Measurements from ENCODE around the gene DHCR24. TPM values are rescaled to one million over a fixed set of nuclear protein-coding genes. Genes with fewer than 3 reads are reported as not detected.

Gene DHCR24
- total and polyA plus RNA-seq, 7 donors = 4.4 to 194 (median 12.6) TPM

DNA sequence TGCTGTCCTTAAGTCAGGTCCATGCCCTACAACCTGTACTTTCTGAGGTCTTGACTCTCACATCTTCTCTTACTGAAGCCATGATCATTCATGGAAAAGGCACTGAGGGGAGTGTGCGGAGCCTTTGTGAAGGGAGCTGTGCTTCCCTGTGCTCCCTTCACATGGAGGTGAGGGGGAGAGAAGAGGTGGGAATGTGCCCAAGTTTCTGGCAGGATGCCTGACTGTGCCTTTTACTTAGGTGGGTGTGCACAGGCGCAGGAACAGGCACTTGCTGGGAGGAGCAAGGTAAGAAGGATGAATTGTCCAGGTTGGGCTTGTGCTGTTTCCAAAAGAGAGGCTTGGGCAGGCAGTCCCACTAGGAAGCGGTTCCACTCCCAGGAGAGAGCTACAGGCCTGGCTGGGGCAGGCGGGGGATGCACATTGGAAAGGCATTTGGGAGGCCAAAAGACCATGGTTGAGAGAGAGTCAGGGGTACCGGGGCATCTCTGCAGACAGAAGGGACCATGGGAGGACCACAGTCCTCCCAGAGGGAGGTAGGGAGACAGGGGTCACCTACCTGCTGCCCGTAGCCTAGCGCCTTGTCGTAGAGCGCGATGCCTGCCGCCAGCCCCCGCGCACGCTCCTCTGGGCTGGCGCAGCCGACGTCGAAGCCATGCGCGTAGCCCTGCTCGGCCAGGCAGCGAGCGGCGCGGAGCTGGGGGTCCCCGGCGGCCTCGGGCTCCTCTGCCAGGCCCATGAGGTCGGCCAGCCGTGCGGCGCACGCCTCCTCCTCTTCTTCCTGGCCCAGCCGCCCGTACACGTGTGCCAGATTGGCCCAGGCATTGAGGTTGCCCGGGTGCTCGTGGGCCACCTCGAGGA lies 86.7 kb downstream of the DHCR24 start:
- H3K4me1 ChIP-seq = peaks cover 0 to 31% (median 19%) of the 10 kb centered on the region in 4 donors
- TF ChIP-seq POLR2AphosphoS5 (IDR thresholded peaks at IDR 0.05) (no peak), POLR2A (IDR thresholded peaks at IDR 0.05) (no peak), EP300 (IDR thresholded peaks at IDR 0.05) (no peak)
- TF ChIP-seq, protein P1, sequence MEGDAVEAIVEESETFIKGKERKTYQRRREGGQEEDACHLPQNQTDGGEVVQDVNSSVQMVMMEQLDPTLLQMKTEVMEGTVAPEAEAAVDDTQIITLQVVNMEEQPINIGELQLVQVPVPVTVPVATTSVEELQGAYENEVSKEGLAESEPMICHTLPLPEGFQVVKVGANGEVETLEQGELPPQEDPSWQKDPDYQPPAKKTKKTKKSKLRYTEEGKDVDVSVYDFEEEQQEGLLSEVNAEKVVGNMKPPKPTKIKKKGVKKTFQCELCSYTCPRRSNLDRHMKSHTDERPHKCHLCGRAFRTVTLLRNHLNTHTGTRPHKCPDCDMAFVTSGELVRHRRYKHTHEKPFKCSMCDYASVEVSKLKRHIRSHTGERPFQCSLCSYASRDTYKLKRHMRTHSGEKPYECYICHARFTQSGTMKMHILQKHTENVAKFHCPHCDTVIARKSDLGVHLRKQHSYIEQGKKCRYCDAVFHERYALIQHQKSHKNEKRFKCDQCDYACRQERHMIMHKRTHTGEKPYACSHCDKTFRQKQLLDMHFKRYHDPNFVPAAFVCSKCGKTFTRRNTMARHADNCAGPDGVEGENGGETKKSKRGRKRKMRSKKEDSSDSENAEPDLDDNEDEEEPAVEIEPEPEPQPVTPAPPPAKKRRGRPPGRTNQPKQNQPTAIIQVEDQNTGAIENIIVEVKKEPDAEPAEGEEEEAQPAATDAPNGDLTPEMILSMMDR (IDR thresholded peaks at IDR 0.05) = no peak
- H3K4me3 ChIP-seq = peak overlapping the region; percentile 29 to 55 (median 50)
- no peaks in the 10 kb centered on the region for H3K9me3 ChIP-seq
- WGBS, 2 donors = 37 to 39% methylated on average over 39 of the region's 39 CpGs
- no peaks in the 10 kb centered on the region for H3K36me3 ChIP-seq
- H3K27ac ChIP-seq = peak overlapping the region in 3 of 4 donors; percentile 37 to 68 (median 54)
- peak; percentile 61 for DNase-seq
- H3K27me3 ChIP-seq = peaks cover 0 to 23% (median 0%) of the 10 kb centered on the region in 3 donors
- intact Hi-C loops (cut with DNase I) = loop anchor here (5.0 kb wide), 2 partner anchors 33 to 83 kb away; partner anchors contain the start of gene TTC4

Other genes starting within 250 kb of the DHCR24 start
- gene MROH7, start 245.4 kb downstream of the DHCR24 start, total RNA-seq = 10 to 100 TPM; 11.2 to 23.0 (median 15.9) TPM
- gene MROH7, start 245.4 kb downstream of the DHCR24 start, polyA plus RNA-seq = 1 to 10 TPM in 2 of 3 donors, under 1 TPM in 1; 0.69 to 4.3 (median 1.8) TPM
- 10 to 100 TPM; 12.6 to 33.4 (median 27.2) TPM for gene TTC4, start 171.3 kb downstream of the DHCR24 start, total RNA-seq
- gene TTC4, start 171.3 kb downstream of the DHCR24 start, polyA plus RNA-seq = 10 to 100 TPM in 1 of 3 donors, 1 to 10 TPM in 2; 7.6 to 15.0 (median 9.6) TPM
- gene PARS2, start 122.7 kb downstream of the DHCR24 start, total RNA-seq = 1 to 10 TPM; 3.3 to 5.7 (median 4.9) TPM
- gene PARS2, start 122.7 kb downstream of the DHCR24 start, polyA plus RNA-seq = 1 to 10 TPM; 4.9 to 6.0 (median 5.6) TPM
- gene TTC22, start 85.9 kb downstream of the DHCR24 start, total RNA-seq = 1 to 10 TPM in 2 of 4 donors, under 1 TPM in 2; 0.81 to 1.9 (median 0.95) TPM
- 10 to 100 TPM; 30.4 to 39.1 (median 33.0) TPM for gene TTC22, start 85.9 kb downstream of the DHCR24 start, polyA plus RNA-seq
- under 1 TPM in 2 of 4 donors, not detected in 2; 0.41 to 0.83 TPM for gene TMEM61, start 93.4 kb upstream of the DHCR24 start, total RNA-seq
- gene TMEM61, start 93.4 kb upstream of the DHCR24 start, polyA plus RNA-seq = 10 to 100 TPM; 12.6 to 15.3 (median 14.9) TPM
- not detected for gene BSND, start 111.7 kb upstream of the DHCR24 start, total RNA-seq
- not detected for gene BSND, start 111.7 kb upstream of the DHCR24 start, polyA plus RNA-seq
- gene PCSK9, start 152.4 kb upstream of the DHCR24 start, total RNA-seq = under 1 TPM in 1 of 4 donors, not detected in 3; 0.28 TPM
- gene PCSK9, start 152.4 kb upstream of the DHCR24 start, polyA plus RNA-seq = 10 to 100 TPM in 1 of 3 donors, 1 to 10 TPM in 2; 1.2 to 41.9 (median 5.5) TPM